Stimulated activated CD4-positive, alpha-beta T cell treated with anti-CD3 and anti-CD28 coated beads, Interleukin-4, amount 100 ng/mL, for 48 hours (primary cell): Measurements from ENCODE around the gene NAALAD2.

Experiments used
- DNase-seq, 2 donors: peaks; one replicate each; pipeline ENCODE4 v3.0.0-alpha.2; 2020; ENCODE audit warnings: low read depth in 2 of 2

The NAALAD2 gene

DNA sequence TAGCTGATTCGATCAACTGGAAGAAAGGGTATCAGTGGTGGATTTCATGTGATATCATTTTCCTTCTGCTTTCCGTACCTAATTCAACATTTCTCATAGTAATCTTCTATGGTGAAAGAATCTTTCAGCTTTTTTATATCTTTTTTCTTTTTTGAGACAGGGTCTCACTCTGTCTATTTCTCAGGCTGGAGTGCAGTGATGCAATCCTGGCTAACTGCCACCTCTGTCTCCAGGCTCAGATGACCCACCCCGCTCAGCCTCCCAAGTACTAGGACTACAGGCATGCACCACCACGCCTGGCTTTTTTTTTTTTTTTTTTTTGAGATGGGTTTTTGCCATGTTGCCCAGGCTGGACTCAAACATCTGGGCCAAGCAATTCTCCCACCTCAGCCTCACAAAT lies 107.0 kb downstream of the NAALAD2 start:
- no peak for DNase-seq
